Measurements from ENCODE around the gene C9orf152. TPM values are rescaled to one million over a fixed set of nuclear protein-coding genes. Genes with fewer than 3 reads are reported as not detected.

C9orf152 gene
- polyA plus RNA-seq, 1 of the 3 experiments (the other 2 are of a cell fraction), result not detected

DNA sequence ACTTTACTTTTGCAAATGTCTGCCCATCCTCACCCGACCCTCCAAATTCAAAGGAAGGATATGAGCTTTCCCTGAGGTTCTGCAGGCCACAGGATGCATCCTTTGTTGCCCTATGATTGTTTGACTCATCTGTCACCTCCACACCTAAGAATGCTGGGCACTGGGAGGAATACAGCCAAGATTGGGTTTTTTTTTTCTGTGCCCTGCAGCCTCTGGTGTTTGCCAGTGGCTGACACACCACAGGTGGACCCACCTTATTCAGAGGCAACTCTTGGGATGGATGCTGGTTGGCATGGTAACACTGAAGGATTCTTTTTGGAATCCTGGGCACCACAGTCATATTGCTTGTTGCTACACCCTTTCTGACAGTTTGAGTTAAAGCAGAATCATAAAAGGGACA lies 29.7 kb downstream of the C9orf152 start (continued):
- no peak for TF ChIP-seq MAX (IDR thresholded peaks at IDR 0.05; ENCODE audit: low read depth)

DNA sequence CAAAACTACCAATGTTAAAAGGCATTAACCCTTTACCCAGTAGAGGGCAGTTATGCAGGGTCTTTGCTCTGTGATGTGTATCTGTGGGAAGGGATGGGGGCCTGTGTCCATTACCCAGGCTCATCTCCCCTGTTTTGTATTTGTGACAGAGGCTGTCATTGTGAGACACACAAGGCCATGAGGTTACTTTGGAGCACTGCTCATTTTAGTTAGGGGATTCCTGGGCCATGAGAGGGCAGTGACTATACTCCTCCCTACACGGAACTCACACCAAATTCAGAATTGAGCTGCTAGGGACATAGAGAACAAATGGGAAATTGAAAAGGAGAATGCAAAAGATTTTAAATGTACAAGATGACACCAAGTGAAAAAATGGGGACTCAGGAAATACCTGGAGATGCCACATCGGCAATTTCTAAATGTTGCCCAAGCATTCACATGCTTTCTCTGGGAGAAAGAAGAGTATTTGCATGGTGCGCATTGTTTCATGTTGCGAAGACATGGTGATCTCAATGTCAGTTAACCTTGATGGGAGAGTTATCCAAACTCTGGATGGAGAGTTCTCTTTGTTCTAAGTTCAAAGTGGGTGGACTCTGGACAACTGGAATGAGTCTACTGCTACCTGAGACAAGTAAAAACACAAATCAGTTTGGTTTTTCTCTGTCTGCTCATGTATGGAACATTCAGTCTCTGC lies 32.5 kb downstream of the C9orf152 start:
- TF ChIP-seq POLR2AphosphoS5 (IDR thresholded peaks at IDR 0.05; ENCODE audit: low read depth, low read length) (peak; percentile 6; the same call in 1 of the 2 replicates), JUND (IDR thresholded peaks at IDR 0.05) (0 out of 2 replicates have a peak, but pooled peaks have one; percentile 19), EP300 (IDR thresholded peaks at IDR 0.05; ENCODE audit: borderline replicate concordance in 1 of 2, low read depth in 1 of 2, low read length in 1 of 2) (no peak)
- Histone ChIP-seq H3K4me1 (ENCODE audit: control insufficient read depth in 1 of 2, insufficient read depth in 2 of 2, low read depth in 1 of 2, low read length in 1 of 2) (no peaks in the 10 kb centered on the region), H3K27me3 (ENCODE audit: insufficient read depth) (no peaks in the 10 kb centered on the region), H3K9me3 (no peaks in the 10 kb centered on the region), H3K9ac (no peak overlapping the region), H3K9me2 (no peaks in the 10 kb centered on the region), H3K4me3 (ENCODE audit: low read depth in 2 of 2, low read length in 1 of 2) (no peak overlapping the region), H4K20me1 (ENCODE audit: insufficient read depth) (no peaks in the 10 kb centered on the region), H3K27ac (ENCODE audit: low read depth in 2 of 2, low read length in 1 of 2) (no peak overlapping the region), H3K4me2 (no peak overlapping the region), H3K79me2 (ENCODE audit: insufficient read depth) (peaks cover 9% of the 10 kb centered on the region; the same call in 1 of the 2 replicates), H2AFZ (ENCODE audit: low read depth) (no peak overlapping the region), H3K36me3 (replicated peaks in 1 of 2; ENCODE audit: control insufficient read depth in 1 of 2, insufficient read depth in 2 of 2, low read length in 1 of 2) (peaks cover 17 to 19% of the 10 kb centered on the region in 2 experiments), H3F3A (replicated peaks; ENCODE audit: insufficient read depth) (peaks cover 15% of the 10 kb centered on the region)
- ChIA-PET POLR2A (no interaction called here), CTCF (no interaction called here)
- 93% methylated on average over 4 of the region's 4 CpGs for WGBS (ENCODE audit: low lambda C conversion rate)
- no peak for DNase-seq

GRCh38 chr9:110173322-110173642 lies 34.7 kb downstream of the C9orf152 start:
- Histone ChIP-seq H3K4me1 (ENCODE audit: control insufficient read depth in 1 of 2, insufficient read depth in 2 of 2, low read depth in 1 of 2, low read length in 1 of 2) (no peaks in the 10 kb centered on the region), H3K9ac (no peak overlapping the region), H3K27me3 (ENCODE audit: insufficient read depth) (no peaks in the 10 kb centered on the region), H3K4me3 (ENCODE audit: low read depth in 2 of 2, low read length in 1 of 2) (no peak overlapping the region), H3K36me3 (replicated peaks in 1 of 2; ENCODE audit: control insufficient read depth in 1 of 2, insufficient read depth in 2 of 2, low read length in 1 of 2) (peaks cover 32 to 38% of the 10 kb centered on the region in 2 experiments), H3K9me3 (no peaks in the 10 kb centered on the region), H3K9me2 (no peaks in the 10 kb centered on the region), H3F3A (replicated peaks; ENCODE audit: insufficient read depth) (peaks cover 9% of the 10 kb centered on the region), H3K27ac (ENCODE audit: low read depth in 2 of 2, low read length in 1 of 2) (no peak overlapping the region), H2AFZ (ENCODE audit: low read depth) (no peak overlapping the region), H3K79me2 (ENCODE audit: insufficient read depth) (peaks cover 30% of the 10 kb centered on the region), H4K20me1 (ENCODE audit: insufficient read depth) (peaks cover 15% of the 10 kb centered on the region; the same call in 1 of the 2 replicates), H3K4me2 (no peak overlapping the region)
- no peak for DNase-seq
- CTCF ChIA-PET, result interaction anchor here (0.6 to 2.0 kb wide), 3 partner anchors 9 to 1971 kb away, joined by 3 to 4 read pairs (median 4); no protein-coding TSS in a partner anchor
- POLR2A ChIA-PET, result no interaction called here
- no peak for TF ChIP-seq RAD21 (IDR thresholded peaks at IDR 0.05; ENCODE audit: low read length)
- 91% methylated on average over 7 of the region's 7 CpGs for WGBS (ENCODE audit: low lambda C conversion rate)

GRCh38 chr9:110170357-110171257 lies 37.4 kb downstream of the C9orf152 start:
- Histone ChIP-seq H3K9ac (no peak overlapping the region), H3K27ac (ENCODE audit: low read depth in 2 of 2, low read length in 1 of 2) (no peak overlapping the region), H3K9me3 (no peaks in the 10 kb centered on the region), H3K27me3 (ENCODE audit: insufficient read depth) (no peaks in the 10 kb centered on the region), H3K9me2 (no peaks in the 10 kb centered on the region), H4K20me1 (ENCODE audit: insufficient read depth) (peaks cover 40% of the 10 kb centered on the region), H3K36me3 (replicated peaks in 1 of 2; ENCODE audit: control insufficient read depth in 1 of 2, insufficient read depth in 2 of 2, low read length in 1 of 2) (peaks cover 39 to 46% of the 10 kb centered on the region in 2 experiments), H3K4me3 (ENCODE audit: low read depth in 2 of 2, low read length in 1 of 2) (no peak overlapping the region), H2AFZ (ENCODE audit: low read depth) (no peak overlapping the region), H3K4me1 (ENCODE audit: control insufficient read depth in 1 of 2, insufficient read depth in 2 of 2, low read depth in 1 of 2, low read length in 1 of 2) (no peaks in the 10 kb centered on the region), H3K4me2 (no peak overlapping the region), H3F3A (replicated peaks; ENCODE audit: insufficient read depth) (peaks cover 9% of the 10 kb centered on the region), H3K79me2 (ENCODE audit: insufficient read depth) (peaks cover 55% of the 10 kb centered on the region)
- CTCF ChIA-PET, result interaction anchor here (0.6 to 1.7 kb wide), 3 partner anchors 12 to 596 kb away, joined by 3 to 5 read pairs (median 4); no protein-coding TSS in a partner anchor
- 88% methylated on average over 9 of the region's 9 CpGs for WGBS (ENCODE audit: low lambda C conversion rate)
- no peak for DNase-seq
- POLR2A ChIA-PET, result no interaction called here
- TF ChIP-seq ELF1 (IDR thresholded peaks at IDR 0.05) (no peak), USF1 (IDR thresholded peaks at IDR 0.05; ENCODE audit: borderline replicate concordance, low read depth) (no peak), RAD21 (IDR thresholded peaks at IDR 0.05; ENCODE audit: low read length) (no peak), MEF2A (IDR thresholded peaks at IDR 0.05; ENCODE audit: borderline replicate concordance, low read depth) (no peak), FOSL2 (IDR thresholded peaks at IDR 0.05; ENCODE audit: borderline replicate concordance, low read depth) (no peak), CHD2 (IDR thresholded peaks at IDR 0.05; ENCODE audit: low read length, partially characterized antibody) (no peak), MAX (IDR thresholded peaks at IDR 0.05; ENCODE audit: low read depth) (no peak), TAF1 (IDR thresholded peaks at IDR 0.05; ENCODE audit: borderline replicate concordance, low read depth, low read length) (no peak)
- TF ChIP-seq, protein P1, sequence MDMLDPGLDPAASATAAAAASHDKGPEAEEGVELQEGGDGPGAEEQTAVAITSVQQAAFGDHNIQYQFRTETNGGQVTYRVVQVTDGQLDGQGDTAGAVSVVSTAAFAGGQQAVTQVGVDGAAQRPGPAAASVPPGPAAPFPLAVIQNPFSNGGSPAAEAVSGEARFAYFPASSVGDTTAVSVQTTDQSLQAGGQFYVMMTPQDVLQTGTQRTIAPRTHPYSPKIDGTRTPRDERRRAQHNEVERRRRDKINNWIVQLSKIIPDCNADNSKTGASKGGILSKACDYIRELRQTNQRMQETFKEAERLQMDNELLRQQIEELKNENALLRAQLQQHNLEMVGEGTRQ (IDR thresholded peaks at IDR 0.05; ENCODE audit: borderline replicate concordance, low read depth, low read length), result no peak
